HG02623 (cell line): Measurements from ENCODE around the gene SAP30BP.

Source experiments
- ATAC-seq: cut with Tn5 transposase; IDR thresholded peaks from one replicate; pipeline ENCODE4 v1.9.1; 2021; ENCODE audit warnings: moderate library complexity; ENCODE audit not compliant: unreplicated experiment

The SAP30BP gene

DNA sequence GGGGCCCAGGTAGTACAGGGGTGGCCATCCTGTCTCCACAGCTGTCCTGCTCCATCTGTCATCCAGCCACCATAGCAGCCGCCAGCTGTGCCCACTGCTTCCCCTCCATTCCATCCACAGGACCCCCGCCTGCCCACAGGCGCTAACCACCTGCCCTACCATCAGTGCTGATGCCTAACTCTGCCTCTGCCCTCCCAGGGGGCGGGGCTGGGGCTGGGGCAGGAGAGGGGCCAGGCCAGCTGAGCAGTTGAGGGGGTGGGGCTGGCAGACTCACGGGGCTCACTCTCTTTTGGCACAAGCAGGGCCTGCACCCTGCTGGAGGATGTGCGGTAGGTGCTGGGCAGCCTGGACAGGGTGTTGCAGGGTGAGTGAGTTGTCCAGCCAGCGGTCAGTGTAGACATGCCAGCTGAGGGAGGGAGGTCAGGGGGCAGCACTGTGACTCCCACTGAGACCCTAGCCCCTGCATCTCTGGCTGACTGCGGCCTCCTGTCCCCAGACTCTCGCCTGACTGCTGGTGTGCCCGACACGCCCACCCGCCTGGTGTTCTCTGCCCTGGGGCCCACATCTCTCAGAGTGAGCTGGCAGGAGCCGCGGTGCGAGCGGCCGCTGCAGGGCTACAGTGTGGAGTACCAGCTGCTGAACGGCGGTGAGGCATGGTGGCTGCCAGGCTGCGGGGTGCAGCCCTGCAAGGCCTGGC, 88.2 kb downstream of the SAP30BP start:
- no peak for ATAC-seq

DNA sequence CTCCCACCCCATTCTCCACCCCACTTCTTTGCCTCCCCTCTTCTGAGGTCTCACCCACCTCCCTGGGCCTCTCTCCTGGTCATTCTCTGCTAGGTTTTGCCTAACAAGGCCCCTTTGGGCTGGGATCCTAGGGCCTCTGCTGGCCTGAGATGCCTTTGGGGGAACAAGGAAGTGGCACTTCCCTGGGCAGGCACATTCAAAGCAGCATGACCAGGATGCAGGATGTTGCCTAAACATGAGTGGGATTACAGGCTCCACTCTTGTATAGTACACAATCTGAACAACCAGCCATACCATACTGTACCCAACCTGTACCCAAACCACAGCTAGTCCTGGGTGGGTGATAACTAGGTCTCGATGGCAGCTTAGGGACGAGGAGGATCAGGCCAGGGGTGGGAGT, 88.9 kb downstream of the SAP30BP start:
- no peak for ATAC-seq

DNA sequence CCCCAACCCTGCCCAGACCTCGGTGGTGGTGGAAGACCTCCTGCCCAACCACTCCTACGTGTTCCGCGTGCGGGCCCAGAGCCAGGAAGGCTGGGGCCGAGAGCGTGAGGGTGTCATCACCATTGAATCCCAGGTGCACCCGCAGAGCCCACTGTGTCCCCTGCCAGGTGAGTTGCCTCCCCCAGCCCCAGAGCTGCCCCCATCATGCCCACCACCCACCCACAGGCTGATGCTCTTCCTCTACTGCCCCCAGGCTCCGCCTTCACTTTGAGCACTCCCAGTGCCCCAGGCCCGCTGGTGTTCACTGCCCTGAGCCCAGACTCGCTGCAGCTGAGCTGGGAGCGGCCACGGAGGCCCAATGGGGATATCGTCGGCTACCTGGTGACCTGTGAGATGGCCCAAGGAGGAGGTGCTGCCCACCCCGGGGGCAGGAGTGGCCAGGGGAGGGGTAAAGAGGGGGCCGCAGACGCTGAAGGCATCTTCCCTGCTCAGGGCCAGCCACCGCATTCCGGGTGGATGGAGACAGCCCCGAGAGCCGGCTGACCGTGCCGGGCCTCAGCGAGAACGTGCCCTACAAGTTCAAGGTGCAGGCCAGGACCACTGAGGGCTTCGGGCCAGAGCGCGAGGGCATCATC, 89.4 kb downstream of the SAP30BP start:
- ATAC-seq, result no peak

- no peak for ATAC-seq
These were observed 90.0 kb downstream of the SAP30BP start for GRCh38 chr17:75757086-75757681.
